Measurements from ENCODE around the gene ATP1A3.

GRCh38 chr19:41994521-41994971 lies 516 bp upstream of the ATP1A3 start:
- TF ChIP-seq CTCF (IDR thresholded peaks at IDR 0.05), result no peak
- no peak for TF ChIP-seq POLR2A (IDR thresholded peaks at IDR 0.05)

Measured in lower leg skin (tissue), 3 donors.